ENCODE data around the gene DCST2.

DNA sequence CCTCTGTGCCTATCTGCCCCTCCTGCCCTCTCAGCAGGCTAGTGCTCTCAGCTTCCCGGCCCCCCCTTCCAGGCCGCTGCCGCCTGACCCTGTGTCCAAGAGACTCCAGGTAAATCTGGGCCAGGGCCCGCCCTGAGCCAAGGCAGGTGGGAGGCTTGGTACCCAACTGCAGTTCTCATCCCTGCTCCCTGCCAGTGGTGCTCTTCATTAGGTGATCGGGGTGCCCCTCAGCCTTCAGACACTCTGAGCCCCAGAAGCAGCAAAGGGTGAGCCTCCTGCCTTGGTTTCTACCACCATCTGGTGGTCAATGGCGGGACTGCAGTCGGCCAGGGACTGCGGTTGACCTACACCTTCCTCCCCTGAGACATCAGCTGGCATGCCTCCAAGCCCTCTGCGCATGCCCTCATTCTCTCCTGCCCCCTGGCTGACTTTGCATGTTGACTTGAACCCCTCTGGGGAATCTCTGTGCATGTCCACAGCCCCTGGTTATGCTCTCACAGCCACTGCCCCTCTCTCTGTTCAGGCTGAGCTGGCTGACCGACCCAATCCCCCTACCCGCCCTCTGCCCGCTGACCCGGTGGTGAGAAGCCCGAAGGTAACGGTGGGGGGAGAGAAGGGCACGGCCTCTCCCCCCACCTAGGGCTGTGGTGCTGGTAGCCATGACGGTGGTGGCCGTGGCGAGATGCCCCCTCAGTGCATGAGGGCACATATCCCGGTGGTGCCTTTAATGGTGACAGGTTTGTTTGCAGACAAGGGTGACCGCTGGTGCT, 28.0 kb upstream of the DCST2 start:
- TF ChIP-seq GATA2 (IDR thresholded peaks at IDR 0.05; ENCODE audit: low read depth, low read length), result no peak
- TF ChIP-seq GATA3 (IDR thresholded peaks at IDR 0.05; ENCODE audit: low read depth, low read length), result no peak

All from SH-SY5Y (cell line).